ENCODE data around the gene TRPM3.
"Not testable (repeated sequence)": the region's sequence is repeated elsewhere in the genome, so short reads cannot be mapped to it uniquely, and the experiment has no call there.

The TRPM3 gene

DNA sequence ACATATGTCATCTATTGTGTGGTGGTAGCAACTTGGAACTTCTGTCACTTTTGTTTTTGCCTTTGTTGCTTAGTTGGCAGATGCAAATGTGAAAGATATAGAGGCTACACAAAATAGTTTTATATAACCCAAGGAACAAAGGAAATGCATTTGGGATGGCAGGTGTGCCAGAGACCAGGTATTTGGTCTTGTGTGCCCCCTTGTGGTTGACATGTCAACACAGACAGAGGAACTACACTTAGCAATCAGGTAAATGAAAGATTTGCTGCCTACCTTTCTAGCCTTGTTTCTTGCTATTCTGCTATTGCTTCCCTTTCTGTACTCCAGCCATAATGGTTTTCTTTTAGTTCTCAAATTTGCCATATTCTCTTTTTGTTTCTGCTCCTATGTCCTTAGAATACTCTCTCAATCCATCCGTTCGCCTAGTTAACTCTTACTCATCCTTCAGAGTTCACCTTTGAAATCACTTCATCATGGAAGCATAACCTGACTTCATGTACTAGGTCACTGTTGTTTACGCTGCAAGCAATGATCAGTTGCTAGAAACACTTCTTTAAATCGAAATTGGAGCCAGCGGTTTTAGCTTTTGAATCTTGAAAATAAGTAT lies 119.5 kb downstream of the TRPM3 start:
- no peak for DNase-seq (ENCODE audit: low read depth in 1 of 2, low spot score in 1 of 2)

DNA sequence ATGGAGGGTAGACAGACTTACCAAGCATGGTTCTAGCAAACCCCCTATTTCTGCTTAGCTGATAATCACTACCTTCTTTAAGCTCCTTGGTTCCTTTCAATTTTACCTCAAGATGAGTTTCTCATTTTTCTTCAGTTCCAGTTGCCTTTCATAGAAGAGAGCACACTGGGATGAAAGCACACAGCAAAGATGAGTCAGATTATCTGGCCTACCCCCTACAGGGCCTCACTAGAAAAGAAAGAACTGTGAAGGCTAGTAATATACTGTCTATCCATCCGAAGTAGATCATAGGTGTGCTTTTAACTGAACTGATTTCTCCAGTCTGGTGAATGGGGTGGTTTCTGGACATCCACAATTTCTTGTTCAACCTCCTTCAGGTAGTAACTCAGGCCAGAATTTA lies 122.5 kb downstream of the TRPM3 start:
- no peak for DNase-seq (ENCODE audit: low read depth in 1 of 2, low spot score in 1 of 2)

DNA sequence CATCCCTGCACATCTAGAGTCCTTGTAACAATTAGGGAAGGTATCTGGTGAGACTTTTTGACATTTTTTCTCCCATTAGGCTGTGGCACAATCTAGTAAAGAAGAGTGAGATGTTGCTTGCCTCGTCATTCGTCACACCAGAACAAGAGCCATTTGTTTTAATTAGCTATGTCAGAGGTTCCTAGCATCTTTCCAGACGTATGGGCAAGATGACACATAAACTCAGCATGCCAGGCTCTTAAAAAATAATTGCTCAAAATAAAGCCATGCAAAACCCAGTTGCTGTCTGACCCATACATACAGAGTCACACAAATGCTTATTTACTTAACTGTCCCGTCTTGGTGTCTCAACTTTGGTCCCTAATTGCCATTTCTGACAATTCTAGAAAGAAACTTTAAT lies 125.9 kb downstream of the TRPM3 start:
- no peak for DNase-seq (ENCODE audit: low read depth in 1 of 2, low spot score in 1 of 2)

DNA sequence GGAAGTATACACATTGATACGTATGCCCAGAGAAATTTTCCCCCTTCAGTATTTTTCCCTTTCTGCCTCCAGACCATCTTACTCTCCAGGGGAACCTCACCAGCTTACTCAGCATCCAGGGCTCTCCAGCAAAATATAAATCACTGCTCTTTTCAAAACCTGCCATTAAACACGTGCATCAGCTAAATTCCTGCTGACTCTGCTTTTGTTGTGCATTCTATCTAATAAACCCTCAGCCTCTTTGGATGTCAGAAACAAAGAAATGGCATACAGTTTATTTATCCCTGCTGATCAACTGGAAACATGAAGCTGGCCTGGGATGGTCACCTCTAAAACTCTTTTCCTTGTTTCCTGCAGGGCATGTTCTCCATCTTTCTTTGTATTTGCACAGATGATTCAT lies 126.8 kb downstream of the TRPM3 start:
- DNase-seq (ENCODE audit: low read depth in 1 of 2, low spot score in 1 of 2), result no peak

DNA sequence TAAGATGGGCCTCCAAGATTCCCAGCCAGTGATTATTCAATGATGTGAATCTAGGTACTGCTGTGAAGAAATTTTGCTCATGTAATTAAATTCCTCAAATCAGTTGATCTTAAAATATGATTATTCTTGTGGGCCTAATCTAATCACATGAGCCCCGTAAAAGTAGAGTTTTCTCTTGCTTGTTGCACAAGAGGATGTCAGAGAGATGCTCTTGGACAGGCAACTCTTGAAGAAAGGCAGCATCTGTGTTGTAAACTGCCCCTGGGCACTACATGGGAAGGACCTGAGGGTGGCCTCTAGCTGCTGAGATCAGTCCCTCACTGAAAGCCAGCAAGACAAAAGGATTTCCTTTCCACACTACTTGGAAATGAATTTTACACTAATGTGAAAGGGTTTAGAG lies 132.9 kb downstream of the TRPM3 start:
- DNase-seq (ENCODE audit: low read depth in 1 of 2, low spot score in 1 of 2), result no peak

DNA sequence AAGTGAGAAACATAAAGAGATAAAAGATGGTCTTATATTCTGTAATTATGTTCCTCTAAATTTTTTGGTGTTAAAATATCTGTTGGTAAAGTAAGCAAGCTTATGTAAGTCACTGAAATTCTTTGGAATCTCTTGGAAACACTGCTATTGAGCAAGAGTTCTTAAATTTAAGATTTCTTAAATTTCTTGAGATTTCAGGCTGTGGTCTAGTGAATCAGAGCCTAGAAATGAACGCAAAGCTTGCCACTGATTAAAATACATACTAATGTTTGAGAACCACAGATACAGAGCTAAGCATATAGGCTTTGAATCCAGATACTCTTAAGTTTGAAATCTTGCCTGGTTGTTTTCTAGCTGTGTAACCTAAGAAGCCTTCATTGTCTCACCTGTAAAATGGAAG lies 133.4 kb downstream of the TRPM3 start:
- DNase-seq (ENCODE audit: low read depth in 1 of 2, low spot score in 1 of 2), result no peak

DNA sequence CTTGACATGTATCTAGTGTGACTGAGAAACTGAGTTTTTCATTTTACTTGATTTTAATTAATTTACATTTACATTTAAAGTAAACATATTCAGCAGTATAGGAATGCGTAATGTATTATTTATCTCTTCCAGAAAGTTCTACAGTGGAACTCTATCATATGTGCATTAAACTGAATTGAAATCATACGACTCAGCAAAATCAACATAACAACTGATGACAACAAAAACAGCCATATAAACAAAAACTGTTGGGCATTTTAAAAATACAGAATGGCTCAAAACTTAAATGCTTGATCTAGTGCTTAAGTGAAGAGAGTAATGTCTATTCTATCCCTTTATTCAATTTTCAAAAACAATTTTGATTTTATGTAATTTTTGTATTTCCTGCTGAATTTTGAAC lies 134.4 kb downstream of the TRPM3 start:
- no peak for DNase-seq (ENCODE audit: low read depth in 1 of 2, low spot score in 1 of 2)

DNA sequence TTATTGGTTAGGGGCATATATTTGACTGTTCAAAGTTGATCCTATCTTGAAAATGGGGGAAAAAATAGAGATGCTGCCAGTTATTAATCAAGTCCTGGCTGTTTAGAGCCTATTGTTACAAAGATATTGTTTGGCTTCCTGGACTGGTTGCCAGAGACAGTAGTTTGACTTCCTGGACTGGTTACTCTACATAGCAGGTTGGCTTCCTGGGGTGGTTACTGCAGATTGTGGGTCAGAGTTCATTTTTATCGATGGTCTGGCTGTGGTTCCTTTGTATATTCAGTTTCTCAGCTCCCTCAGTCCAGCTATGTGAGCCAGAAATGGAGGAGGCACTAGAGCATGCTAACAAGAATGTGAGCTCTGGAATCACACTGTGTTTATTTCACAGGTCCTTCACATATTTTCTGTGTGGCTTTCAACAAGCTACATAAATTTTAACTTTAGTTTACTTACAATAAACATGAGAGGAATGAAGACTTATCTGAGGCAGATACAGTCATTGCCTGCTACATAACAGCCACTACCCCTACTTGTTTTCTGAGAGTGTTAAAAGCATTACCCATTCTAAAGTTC lies 137.6 kb downstream of the TRPM3 start:
- no peak for DNase-seq (ENCODE audit: low read depth in 1 of 2, low spot score in 1 of 2)

DNA sequence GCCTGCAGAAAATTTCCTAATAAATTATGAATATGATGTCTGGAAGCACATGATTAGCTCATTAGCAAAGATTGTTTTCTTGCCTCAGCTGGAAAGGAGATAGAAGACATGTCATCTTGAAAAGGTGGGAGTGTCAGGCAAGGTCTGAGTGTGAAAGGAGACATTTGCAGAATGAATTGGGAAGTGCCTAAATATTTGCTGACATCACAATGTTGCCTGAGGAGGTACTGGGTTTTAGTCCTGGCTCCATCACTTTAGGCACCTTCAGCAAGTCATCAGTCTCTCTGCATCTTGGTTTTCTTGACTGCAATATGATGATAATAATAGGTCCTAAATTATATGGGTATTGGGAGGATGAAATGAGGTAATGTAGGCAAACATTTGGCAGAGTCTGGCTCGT lies 140.1 kb downstream of the TRPM3 start:
- DNase-seq (ENCODE audit: low read depth in 1 of 2, low spot score in 1 of 2), result no peak

DNA sequence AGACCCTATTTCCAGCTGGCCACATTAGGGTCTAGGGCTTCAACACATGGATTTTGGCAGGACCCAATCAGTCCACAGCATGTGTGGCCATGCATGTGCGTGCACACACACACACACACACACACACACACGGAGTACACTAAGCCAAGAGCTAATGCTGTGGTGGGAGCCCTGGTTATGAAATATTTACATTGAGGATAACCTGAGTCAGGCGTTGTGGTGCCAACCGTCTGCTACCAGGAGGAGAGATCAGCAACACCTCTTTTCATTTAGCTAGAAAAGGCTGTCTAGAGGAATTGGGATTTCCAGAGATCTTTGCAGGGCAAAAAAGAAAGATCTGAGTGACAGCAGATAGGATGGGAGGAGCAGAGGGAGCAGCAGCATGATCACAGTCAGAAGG lies 141.5 kb downstream of the TRPM3 start:
- no peak for DNase-seq (ENCODE audit: low read depth in 1 of 2, low spot score in 1 of 2)

DNA sequence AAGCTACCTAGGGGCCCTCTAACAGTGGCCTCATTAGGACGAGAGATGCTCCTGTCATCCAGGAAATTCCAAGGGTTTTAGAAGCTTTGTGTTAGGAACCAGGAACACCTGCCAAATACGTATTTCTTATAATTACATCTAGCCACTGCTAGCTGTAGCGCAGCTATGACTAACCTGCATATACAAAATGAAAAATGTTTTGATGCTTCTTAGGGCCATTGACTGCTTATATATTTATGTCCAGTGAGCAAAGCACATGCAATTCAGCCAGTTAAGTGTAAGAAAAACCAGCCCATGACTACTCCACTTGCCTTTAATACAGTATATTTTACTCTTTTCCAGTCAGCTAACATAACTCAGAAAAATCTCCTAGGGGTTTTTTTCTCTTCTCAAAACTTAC lies 143.3 kb downstream of the TRPM3 start:
- DNase-seq (ENCODE audit: low read depth in 1 of 2, low spot score in 1 of 2), result no peak

DNA sequence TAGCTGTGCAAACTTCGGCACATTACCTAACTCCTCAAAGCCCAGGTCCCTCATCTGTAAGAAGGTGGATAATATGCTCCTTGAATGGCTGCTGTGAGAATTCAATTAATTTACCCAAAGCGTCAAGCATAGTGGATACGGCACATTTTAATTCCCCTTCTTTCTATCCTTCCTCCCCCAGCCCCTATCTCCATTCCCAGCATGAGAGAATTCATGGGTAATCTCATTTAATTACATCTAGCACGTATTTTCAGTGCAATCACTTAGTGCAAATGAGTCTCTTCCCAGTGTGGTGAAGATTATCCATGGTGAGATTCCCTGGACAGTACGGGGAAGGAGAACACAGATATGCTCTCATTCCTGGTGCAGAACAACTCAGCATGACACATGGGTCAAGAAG lies 145.6 kb downstream of the TRPM3 start:
- no peak for DNase-seq (ENCODE audit: low read depth in 1 of 2, low spot score in 1 of 2)

DNA sequence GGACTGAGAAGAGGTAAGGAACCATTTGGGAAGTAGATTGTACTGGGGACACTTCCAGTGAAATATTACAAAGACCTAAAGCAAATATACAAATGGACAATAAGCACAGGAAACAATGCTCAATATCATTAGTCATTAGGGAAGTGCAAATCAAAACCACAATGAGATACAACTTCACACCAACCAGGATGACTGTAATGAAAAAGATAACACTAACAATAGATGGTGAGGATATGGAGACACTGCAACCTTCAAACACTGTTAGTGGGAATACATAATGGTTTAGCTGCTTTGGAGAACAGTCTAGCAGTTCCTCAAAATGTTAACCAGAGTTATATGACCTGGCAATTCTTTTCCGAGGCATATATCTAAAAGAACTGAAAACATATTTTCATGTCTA lies 149.7 kb downstream of the TRPM3 start:
- DNase-seq (ENCODE audit: low read depth in 1 of 2, low spot score in 1 of 2), result no peak

DNA sequence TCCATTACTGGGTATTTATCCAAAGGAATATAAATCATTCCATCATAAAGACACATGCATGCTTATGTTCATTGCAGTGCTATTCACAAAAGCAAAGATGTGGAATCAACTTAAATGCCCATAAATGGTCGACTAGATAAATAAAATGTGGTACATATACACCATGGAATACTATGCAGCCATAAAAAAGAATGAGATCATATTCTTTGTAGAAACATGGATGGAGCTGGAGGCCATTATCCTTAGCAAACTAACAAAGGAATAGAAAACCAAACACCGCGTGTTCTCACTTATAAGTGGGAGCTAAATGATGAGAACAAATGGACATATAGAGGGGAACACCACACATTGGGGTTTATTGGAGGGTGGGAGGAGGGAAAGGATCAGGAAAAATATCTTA lies 155.0 kb downstream of the TRPM3 start:
- DNase-seq (ENCODE audit: low read depth in 1 of 2, low spot score in 1 of 2), result not testable (repeated sequence)

DNA sequence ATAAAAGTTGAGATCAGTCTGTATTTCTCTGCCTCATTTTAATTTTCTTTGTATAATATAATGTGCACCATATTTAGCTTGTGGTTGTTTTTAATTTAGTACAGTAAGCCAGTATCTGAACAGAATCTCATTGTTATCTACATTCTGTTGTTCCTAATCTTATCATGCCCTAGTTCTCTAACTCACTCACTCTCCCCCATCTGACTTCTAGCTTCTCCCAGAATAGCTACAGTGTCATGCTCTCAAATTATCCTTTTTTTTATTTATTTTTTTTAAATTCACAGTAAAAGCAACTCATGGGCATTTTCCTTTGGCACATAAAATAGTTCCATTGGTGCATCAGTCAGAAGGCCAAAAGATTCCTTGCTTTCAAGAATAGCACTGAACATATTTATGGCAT lies 156.6 kb downstream of the TRPM3 start:
- DNase-seq (ENCODE audit: low read depth in 1 of 2, low spot score in 1 of 2), result no peak

DNA sequence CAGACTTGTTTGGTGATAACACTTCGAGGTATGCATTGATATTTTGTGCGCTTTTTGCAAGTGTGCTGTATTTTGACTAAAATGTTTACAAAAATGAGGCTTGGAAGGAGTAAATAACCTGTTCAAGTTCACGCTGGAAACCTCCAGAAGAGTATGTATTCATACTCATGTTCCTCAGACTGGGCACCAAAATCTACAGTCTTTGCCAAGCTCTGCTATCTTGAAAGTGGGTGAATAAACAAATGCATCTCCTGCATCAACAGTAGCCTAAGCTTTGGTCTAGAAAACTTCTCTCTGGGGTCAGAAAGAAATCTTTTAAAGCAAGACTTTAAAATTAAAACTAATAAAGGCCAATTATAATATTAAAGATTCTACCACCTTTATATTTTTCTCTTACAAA lies 157.9 kb downstream of the TRPM3 start:
- no peak for DNase-seq (ENCODE audit: low read depth in 1 of 2, low spot score in 1 of 2)

DNA sequence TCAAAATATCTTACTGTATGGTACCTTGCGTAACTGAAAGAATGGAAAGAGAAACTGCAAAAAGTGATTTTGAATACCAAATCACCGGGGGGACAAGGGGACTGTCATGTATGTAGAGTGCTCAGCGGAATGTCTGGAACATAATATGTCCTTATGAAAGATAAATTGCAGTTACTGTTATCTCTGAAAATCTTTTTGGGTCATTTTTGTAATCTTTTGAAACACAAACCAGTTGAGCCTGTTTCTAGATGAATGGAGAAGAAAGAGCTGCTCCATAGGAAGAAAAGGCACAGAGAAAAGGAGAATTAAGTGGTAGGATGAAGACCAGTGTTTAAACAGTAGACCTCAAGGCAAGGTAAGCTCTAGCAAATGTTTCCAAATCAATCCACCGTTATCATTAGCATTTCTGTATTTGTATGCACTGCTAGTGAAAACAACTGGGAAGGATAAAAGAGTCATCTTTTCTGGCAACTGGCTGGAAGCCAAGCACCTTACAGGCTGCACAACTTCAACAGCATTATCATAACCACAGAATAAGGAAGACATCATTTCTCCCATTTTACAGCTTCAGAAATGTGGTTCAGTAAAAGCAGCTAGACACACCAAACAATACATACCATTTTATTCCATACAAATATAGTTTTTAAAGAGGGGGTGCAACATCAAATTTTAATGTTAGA lies 158.5 kb downstream of the TRPM3 start:
- no peak for DNase-seq (ENCODE audit: low read depth in 1 of 2, low spot score in 1 of 2)

DNA sequence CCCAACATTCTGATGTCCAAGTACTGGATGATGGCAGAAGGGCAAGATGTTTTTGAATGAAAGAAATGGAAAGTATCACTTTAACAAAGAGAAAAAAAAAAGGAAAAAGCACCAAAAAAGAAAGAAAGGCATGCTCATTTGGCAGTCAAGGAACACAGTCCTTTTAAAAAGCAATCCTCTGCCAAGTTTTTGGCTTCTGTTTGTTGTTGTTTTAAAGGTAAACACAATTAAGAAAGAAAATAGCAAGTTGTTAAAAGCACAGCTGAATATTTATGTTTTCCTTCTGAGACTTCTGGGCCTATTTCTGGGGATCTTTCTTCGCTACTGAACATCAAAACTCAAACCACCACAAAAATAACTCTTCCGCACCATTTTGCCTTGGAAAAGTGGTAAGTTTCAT lies 162.1 kb downstream of the TRPM3 start:
- DNase-seq (ENCODE audit: low read depth in 1 of 2, low spot score in 1 of 2), result no peak

DNA sequence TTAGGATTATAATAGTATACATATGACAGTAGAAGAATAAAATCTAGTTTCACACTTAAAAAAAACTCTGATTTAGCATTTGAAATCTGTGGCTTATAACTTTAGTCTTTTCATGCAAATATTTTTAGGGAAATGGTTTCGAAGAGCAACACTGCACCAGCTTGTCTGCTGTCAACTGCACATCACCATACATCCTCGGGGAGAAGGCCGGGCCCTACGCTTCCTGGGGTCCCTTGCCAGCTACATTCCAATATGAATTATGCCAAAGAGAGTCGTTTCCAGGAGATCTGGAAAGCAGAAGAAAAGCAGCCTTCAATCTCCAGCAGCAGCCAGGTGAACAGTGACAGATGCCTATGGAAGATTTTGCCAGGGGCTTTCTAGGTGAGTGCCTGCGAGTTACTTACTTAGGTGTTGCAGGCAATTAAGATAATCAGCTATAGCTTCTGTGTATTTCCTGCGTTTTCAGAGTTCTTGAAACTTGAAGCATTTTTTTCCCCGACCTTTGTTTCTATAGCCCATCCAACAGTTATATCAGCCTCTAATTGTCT lies 166.8 kb downstream of the TRPM3 start:
- DNase-seq (ENCODE audit: low read depth in 1 of 2, low spot score in 1 of 2), result no peak

DNA sequence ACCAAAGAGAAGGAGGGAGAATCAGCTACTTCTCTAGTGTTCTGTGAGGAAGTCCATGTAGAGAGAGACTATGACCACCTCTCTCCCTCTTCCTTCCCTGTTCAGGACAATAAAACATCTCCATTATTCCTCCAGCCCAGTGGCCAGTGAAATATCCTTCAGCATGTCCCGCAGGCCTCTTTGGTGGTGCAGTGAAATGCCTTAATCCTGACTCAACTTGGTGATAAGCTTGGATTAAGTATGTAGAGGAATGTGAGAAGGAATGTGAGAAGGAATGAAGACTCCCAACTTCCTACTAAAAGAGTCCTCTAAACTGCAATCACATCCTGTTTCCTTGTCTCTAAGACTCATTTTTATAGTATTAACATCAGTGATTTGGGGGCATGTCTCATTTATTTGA lies 167.3 kb downstream of the TRPM3 start:
- DNase-seq (ENCODE audit: low read depth in 1 of 2, low spot score in 1 of 2), result no peak

DNA sequence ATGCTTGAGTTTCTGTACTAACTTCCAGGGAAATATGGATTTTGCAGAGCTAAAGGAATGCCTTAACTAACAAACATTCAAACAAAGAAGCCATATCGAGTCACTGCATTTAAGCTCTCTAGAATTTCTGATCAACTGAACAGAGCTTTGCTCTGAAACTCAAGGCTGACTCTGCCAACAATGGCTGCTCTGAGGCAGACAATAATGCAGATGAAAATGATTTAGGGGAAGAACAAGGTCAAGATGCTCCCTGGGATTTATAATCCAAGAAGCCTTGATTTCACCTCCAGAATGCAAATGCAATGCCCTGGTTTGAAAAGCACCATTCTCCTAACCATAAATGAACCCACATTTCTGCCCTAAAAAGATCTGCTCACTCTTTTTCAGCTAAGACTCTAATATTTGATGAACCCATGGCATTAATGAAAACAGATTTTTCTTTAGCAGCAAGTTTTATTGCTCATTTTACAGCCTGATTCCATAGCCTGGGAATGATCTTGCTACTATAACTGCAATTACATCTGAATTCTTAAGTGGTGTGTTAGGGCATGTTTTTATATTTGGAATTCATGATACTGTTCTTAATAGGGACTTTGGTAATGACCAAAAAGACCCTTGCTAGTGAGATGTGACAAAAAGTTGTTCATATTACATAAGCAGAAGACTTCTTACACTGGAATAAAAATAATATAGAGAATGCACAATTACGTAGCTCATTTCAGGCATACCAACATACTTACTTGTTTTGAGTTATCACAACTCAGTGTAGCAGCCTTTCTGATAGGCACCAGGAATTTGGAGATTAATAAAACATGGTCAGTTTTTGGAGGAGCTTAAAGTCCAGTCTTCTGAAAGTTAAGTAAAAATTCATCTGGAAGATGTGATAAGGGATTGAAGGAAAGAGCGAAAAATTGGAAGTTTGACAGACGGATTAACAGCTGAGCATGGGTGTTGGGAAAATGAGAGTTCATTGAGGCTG lies 169.4 kb downstream of the TRPM3 start:
- no peak for DNase-seq (ENCODE audit: low read depth in 1 of 2, low spot score in 1 of 2)

DNA sequence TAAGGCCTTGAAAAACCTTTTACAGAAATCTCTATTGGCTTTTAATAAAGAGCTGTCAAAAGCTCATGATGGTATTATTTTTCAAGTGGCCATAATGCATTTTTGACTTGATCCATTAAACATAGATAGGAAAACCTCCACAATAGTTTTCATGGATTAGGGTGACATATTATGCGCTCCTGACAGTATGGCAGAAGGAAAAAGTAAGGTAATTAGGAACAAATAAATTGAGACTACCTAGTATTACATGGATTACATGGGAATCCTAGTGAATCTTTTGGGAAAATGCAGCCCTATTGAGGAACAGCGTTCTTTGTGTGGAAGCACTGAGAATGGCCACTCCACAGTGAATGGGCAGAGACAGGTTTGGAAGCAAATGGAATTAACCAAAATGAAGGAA lies 171.2 kb downstream of the TRPM3 start:
- DNase-seq (ENCODE audit: low read depth in 1 of 2, low spot score in 1 of 2), result no peak

Measured in activated CD4-positive, alpha-beta T cell treated with anti-CD3 and anti-CD28 coated beads, Interleukin-2, amount 50 U/mL, for 24 hours (primary cell).